GM19238 (cell line): Measurements from ENCODE around the gene FOXN1.
A peak's percentile ranks its signal among the peaks of the same experiment; 100 is the strongest.
"Not testable (repeated sequence)": the region's sequence is repeated elsewhere in the genome, so short reads cannot be mapped to it uniquely, and the experiment has no call there.

Source experiments
- DNase-seq: peaks from one replicate; pipeline ENCODE4 v3.0.0; 2011; ENCODE audit warnings: low spot score; ENCODE audit not compliant: insufficient read length

Gene FOXN1

DNA sequence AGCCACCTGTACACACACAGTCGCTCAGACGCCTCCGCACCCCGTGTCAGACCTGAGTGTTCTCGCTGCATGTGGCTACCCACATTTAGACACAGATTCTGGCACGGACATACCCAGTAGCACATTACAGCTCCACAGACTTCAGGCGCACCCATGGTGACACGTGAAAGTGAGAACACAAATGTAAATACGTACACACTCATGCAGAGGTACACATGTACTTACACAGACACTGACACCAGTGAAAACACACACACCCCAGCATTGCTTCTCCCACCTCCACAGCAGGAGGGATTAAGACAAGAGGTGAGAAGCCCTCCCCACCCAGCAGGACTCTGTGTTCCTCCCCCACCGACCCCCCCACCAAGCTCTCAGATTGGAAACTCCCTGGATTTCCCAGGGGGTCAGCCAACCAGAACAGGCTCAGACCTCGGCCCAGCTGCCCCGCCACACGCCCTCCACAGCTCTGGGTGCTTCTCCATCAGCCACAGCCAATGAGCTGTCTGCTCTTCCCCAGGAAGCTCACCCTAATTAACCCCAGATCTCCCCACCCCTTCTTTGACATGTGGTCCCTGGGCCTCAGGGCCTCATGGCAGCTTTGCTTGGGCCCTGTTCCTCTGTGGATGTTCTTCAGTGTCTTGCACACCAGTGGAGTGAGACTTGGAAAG lies 5.3 kb upstream of the FOXN1 start:
- peak; percentile 78 for DNase-seq

DNA sequence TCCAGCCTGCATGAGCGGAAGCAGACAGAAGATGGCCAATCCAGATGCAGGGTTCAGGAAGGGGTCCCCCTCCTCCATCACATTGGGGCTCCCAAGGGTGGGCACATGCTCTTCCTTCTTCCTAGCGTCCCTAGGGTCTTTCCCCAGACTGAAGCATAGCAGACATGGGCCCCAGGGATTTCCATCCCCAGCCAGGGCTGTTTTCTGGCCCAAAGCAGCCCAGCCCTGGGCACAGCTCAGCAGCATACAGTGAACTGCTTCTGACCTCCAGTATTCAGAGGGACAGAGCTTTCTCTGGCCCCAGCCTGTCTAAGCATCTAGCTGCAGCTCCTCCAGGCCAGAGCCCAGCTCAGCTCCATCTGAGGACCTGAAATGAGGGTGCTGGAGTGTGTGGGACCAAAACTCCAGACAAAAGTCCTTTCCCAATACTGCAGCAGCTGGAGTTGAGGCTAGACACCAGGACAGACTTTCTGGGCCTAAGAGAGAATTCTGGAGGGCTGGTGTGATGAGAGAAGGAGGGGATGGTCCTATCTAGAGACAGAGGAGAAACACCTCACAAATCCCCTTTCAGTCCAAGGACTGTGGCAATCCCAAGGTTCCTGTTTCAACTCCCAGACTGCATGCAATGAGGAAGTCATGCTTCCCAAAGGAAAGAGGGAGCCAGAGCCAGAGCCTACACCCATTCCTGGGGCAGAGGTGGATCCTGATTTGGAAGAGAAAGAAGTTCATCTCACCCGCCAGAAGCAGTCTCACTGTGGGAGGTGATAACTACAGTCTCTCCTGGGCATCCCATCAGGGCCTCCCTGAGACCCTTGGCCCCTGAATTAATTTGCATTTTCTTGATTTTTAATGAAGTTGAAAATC lies 4.5 kb upstream of the FOXN1 start:
- DNase-seq, result no peak

DNA sequence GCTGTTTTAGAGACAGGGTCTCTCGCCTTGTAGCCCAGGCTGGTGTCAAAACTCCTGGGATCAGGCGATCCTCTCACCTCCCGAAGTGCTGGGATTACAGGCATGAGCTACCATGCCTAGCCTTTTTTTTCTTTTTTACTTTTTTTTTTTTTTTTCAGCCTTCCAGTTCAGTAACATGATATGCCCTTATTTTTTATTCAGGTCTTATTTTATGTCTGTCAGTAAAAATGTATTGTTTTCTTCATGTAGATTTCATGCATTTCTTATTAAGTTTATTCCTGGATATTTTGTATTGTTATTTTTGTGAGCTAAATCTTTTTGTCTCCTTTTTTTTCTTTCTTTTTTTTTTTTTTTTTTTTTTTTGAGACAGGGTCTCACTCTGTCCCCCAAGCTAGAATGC lies 2.7 kb upstream of the FOXN1 start:
- DNase-seq, result no peak

DNA sequence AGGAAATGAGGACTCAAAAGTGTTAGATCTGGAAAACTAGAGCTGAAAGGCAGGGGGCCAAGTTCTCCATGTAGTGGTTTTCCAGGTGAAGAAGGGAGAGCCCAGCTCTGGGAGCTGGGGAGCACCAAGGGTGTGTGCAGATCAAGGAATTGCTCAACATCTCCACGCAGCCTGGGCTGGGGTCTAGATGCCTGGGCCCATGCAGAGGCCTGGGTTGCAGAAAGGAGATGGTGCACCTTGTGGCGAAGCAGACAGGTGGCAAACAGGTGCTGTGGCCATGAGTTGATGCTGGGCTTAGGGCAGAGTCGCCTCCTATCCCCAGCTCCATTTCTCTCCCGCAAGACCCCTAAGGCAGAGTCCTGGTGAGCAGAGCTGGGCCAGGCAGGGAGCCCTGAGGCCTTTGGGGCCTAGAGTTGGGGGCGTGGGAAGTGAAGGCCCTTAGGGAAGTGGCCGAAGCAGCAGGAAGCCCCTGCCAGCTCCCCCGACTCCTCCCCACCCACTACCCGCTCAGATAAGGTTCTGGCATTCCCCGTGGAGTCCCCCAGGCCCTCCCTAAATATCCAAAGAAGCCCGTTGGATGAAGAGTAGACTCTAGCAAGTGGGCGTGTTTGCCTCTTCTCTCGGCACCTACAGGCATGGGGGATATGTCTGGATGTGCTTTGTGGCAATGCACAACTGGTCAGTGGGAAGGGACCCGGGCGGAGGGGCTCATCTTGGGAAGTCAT lies 777 bp downstream of the FOXN1 start:
- DNase-seq, result no peak

DNA sequence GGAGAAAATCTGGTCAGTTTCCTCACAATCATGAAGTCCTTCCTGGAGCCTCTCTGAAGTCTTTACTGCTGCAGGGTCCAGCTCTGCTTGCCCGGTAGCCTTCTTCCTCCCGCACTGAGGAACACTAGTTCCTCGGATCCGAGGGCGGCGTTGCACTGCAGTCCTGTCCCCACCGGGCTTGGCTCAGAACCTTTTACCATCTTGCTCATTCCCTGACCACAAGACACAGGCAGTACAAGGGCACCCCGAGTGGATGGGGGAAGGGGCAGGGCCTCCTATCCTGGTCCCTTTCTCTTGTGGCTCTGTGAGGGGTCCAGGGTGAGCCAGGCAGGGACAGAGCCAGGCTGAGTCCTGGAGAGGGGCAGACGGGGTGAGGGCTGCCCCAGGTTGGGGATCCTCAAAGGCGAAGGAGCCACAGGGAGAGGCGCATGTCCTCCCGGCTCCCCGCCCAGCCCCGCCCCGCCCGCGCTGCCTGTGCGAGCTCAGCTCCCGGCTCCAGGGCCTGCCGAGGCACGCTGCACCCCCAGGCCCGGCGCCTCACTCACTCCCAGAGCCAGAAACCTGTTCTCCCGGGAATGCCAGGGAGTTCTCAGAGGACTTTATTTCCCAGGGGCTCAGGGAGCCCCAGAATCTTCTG lies 1.5 kb downstream of the FOXN1 start:
- no peak for DNase-seq

DNA sequence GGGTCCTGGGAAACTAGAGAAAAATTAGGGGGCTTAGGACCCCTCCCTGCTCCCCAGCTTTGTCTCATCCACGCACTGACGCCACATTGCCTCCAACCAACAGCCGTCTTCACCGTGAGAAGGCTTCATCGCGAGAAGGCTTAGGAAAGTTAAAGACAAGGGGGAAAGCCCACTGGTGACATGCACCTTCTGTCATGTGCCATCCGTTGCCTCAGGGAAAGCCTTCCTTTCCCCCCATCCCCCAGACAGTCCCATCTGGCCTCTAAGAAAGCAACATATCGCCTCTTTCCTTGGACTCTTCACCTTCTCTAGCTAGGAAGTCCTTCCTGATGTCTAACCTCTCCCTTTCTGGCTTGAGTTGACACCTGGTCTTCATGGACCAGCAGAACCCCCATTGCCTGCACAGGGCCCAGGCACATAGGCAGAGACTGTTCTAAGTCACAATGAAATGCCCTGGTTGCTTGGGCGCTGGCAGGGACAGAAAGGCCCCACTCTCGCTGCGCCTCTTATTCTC lies 2.1 kb downstream of the FOXN1 start:
- no peak for DNase-seq

DNA sequence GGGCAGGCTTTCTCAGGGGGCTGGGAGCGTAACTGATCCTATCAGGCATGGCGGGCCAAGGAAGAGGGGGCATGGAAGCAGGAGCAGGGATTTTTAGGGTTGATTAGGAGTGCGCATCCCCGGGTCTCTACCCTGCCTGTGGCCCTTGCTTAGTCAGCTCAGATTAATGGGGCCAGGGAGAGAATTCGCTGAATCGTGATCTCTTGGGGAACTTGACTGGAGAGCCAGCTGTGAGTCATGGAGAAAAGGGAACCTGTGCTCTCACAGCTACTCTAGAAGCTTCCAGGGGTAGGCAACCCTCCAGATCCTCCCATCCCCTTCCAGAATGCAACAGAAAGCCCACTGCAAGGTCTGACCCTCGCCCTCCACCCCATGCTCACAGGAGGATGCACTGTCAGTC lies 3.6 kb downstream of the FOXN1 start:
- DNase-seq, result no peak

DNA sequence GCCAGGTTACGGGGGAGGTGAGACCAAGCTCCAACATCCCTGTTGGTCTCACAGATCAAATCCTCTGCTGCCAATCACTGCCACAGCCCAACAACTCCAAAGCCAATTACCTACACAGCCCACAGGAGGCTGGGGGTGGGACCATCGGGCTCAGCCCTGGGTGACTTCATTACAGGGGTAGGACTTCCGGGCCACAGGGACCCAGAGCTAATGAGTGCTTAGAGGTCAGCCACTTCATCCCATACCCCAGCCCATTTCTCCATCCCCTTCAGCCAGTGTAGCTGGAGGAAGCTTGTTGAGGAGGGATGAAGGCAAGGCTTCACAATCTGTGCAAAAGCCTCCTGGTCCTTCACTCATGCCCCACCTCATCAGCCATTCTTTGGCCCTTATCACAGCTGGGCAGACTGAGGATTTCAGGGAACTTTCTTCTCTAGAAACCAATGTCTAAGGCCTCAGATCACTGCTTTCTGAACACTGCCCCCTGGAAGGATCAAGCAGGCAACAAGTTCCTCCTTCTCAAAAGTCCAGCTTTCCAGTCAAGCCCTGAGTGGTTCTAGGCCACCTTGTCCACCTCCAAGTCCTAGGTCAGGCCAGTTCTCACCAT lies 5.8 kb downstream of the FOXN1 start:
- DNase-seq, result no peak

DNA sequence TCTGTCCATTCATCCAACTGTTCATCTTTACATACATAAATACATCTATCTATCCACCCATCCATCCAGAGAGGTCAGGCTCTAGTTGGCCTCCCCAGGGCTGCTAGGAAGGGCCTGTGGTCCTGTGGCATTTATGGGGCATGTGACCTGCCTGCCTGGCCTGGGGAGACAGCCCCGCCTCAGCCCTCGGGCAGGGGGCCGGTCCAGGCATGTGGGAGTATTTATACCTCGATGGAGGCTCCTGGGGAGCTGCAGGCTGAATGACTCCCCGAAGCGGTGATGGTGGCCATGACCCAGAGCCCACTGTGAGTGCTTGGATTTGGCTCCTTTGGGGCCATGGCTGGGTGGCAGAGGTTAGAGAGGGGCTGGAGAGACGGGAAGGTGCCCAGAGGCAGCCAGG lies 7.3 kb downstream of the FOXN1 start:
- DNase-seq, result no peak

DNA sequence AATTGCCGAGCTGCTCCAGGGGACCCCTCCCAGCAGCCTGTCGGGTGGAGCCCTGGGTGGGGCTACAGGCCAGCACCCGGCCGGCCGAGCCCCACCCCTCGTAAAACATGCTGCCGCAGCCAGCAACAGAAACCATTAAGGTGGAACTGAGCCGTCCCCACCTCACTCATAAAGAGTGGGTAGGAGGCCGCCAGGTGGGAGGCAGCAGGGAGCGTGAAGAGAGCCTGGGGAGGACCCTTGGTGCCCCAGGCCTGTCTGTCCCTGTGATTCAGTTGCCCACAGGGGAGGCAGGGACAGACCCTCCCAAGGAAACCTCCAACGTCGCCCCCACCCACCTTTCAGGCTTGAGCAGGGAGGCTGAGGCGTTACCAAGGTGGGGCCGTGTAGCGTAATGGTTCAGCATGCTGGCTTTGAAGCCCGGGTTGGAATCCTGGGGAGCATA lies 8.4 kb downstream of the FOXN1 start:
- no peak for DNase-seq

DNA sequence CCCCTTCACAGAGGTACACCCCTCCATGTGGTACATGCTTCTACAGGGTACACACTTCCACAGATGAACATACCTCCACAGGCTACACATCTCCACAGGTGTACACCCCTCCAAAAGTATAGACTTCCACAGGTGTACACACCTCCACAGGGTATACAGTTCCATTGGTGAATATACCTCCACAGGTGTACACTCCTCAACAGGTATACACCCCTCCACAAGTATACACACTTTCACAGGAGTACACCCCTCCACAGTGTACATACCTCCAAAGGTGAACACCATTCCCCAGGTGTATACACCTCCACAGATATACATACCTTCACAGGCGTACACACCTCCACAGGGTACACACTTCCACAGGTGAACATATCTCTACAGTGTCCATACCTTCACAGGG lies 9.4 kb downstream of the FOXN1 start:
- DNase-seq, result no peak

DNA sequence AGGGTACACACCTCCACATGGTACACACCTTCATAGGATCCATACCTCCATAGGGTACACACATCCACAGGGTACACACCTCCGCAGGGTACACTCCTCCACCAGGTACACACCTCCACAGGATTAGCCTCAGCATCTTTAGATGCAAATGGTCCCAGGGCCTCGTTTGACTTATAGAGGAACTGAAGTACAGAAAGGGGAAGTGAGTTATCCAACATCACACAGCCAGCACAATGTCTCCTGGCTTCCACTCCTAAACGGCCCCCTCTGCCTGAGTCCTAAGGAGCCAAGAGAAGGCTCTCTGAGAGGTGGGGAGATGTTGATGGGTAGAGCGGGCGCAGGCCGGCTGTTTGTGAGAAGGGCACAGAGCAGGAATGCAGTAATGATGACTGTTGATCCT lies 12.0 kb downstream of the FOXN1 start:
- no peak for DNase-seq

DNA sequence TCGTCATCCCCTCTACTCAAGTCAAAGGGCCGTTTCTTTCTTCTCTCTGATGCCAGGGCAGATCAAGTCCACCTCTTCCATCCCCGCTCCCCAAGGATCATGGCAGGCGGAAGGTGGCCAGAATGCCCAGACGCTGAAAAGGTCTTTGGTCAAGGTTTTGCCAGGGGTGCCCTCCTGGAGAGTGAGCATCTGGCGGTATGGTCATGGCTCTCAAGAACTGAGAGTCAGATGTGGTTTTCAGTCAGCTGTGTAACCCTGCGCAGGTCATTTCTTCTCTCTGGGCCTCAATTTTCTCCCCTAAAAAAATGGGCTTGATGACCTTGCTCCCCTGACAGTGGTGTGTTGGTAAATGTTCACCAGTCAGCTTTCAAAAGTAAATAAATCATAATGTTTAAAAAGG lies 12.4 kb downstream of the FOXN1 start:
- DNase-seq, result no peak

DNA sequence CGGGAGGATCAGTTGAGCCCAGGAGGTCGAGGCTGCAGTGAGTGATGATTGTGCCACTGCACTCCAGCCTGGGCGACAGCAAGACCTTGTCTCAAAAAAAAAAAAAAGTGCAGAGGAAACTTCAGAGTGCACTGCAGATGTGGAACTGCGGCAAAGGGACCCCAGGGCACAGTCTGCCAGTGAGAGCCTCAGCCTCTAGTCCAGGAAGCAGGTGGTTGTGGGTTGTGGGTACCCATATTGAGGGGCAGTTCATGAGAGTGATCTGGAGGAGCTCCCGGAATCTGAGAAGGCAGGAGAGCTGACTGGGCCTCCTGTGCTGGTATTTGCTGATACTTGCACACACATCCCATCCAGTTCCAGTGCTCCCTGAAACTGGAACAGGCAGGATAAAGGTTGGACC lies 13.1 kb downstream of the FOXN1 start:
- DNase-seq, result no peak

DNA sequence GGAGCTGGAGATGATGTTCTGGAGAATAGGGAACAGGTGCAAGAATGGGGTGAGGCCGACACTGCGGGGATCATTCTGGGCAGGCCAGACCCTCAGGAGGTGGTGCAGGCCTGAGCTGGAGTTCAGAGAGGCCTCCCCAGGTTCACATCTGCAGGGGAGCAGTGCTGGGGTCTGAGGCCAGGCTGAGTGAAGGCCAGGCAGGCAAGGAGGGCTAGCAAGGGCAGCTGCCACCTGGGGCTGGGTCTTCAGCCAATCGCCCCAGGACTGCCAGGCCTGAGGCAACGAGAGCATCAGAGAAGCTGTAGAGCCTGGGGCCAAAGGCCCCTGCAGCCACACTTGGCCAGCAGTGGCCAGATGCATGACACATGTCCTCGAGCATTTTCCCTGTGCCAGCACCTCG lies 14.5 kb downstream of the FOXN1 start:
- DNase-seq, result no peak

DNA sequence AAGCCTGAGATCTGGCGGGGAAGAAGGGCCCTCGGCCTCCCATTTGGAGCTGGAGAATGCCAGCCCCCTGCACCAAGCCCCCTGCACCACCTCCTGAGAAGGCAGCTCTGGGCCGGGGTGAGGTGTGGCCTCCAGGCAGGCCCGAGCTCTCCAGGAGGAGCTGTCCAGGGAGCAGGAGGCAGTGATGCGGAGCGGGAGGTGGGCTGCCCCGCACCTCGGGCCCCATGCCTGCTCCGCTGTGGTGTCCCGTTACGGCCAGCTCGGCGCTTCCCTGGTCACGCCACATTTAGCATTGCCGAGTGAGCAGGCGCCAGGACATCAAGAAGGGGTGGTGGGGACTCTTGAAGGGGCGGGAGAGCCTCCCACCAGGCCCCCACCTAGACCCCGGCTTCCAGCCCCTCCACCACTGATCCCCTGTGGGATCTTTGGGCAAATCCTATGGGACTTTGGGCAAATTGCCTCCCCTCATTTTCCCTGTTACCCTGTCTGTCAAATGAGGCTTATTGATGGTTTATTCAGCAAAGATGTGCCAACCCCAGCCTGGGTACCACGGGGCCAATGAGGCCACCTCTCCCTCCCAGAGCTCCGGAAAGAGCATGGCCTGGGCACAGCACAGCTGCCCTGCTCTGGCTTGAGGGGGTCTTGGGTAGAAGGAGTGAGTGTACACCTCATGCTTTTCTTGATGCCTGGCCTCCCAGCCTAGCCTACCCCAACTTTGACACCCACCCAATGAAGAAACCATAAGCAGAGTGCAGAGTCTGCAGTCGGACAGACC lies 15.3 kb downstream of the FOXN1 start:
- DNase-seq, result no peak

DNA sequence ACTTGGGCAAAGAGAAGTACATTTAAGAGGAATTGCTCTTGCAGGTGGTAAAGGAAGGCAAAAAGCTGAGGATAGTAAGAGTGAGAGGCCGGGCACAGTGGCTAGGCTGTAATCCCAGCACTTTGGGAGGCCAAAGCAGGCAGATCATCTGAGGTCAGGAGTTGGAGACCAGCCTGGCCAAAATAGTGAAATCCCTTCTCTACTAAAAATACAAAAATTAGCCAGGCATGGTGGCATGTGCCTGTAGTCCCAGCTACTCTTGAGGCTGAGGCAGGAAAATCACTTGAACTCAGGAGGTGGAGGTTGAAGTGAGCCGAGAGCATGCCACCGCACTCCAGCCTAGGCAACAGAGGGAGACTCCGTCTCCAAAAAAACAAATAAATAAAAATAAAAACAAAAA lies 16.1 kb downstream of the FOXN1 start:
- not testable (repeated sequence) for DNase-seq

DNA sequence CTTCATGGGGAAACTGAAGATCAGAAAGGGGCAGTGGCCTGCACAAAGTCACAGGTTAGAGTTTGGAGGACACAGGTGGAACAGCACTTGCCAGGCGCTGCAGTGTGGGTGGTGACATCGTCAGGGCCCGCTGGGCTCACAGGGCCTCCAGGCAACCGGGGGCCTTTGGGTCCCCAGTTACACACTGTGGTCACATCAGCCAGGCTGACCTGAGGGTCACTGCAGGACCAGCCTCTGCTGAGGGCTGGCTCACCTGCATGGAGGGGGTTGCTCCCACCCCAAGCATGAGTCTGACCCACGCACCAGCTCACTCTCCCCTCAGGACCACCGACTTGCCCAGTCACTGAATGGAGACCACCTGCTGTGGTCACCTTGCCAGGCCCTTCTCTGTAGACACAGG lies 17.0 kb downstream of the FOXN1 start:
- no peak for DNase-seq

DNA sequence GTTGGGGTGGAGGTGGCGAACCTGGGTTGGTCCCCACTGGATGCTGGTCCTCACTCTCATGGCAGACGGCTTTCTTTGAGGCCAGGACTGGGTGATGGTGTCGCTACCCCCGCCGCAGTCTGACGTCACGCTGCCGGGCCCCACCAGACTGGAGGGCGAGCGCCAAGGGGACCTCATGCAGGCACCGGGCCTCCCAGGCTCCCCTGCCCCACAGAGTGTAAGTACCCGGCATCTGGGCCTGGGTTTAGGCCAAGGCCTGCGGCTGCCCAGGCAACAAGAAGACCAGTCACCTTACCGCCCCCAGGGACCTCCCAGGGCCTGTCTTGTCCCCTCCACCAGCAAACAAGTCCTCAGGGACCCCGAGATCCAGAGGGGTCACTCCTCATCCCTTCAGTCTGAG lies 17.7 kb downstream of the FOXN1 start:
- no peak for DNase-seq
